HEK293 (cell line): ENCODE data around the gene AEBP2.

Source experiments
- MEIS1 ChIP-seq: sonication (generic); formaldehyde crosslinking; IDR thresholded peaks from 2 replicates; pipeline ENCODE4 v1.8.1; 2022; ENCODE audit warnings: missing genetic modification reagents, mild to moderate bottlenecking, borderline replicate concordance
- ZNF121 ChIP-seq: fragments of 450-650 bp; formaldehyde crosslinking; IDR thresholded peaks from 2 replicates; pipeline ENCODE4 v1.5.1; 2016; ENCODE audit warnings: missing biosample characterization, missing genetic modification characterization
- ZNF138 ChIP-seq: fragments of 450-650 bp; formaldehyde crosslinking; IDR thresholded peaks from 2 replicates; pipeline ENCODE4 v1.5.1; 2016; ENCODE audit warnings: missing biosample characterization, missing genetic modification characterization, borderline replicate concordance
- ZNF146 ChIP-seq: fragments of 450-650 bp; formaldehyde crosslinking; IDR thresholded peaks from 2 replicates; pipeline ENCODE4 v1.5.1; 2016; ENCODE audit warnings: missing biosample characterization, missing genetic modification characterization
- ZNF707 ChIP-seq: fragments of 450-650 bp; formaldehyde crosslinking; IDR thresholded peaks from 2 replicates; pipeline ENCODE4 v1.5.1; 2016; ENCODE audit warnings: missing biosample characterization, missing genetic modification characterization
- TF ChIP-seq, protein P1 (sequence below): fragments of 450-650 bp; formaldehyde crosslinking; IDR thresholded peaks from 2 replicates; pipeline ENCODE4 v1.5.1; 2016; ENCODE audit warnings: missing biosample characterization, missing genetic modification characterization
- TF ChIP-seq, protein P2 (sequence below): fragments of 450-650 bp; formaldehyde crosslinking; IDR thresholded peaks from 2 replicates; pipeline ENCODE4 v1.5.1; 2016; ENCODE audit warnings: missing biosample characterization, missing genetic modification characterization
- TF ChIP-seq, protein P3 (sequence below): fragments of 450-650 bp; formaldehyde crosslinking; IDR thresholded peaks from 2 replicates; pipeline ENCODE4 v1.5.1; 2016; ENCODE audit warnings: missing biosample characterization, missing genetic modification characterization
- TF ChIP-seq, protein P4 (sequence below): sonication (generic); formaldehyde crosslinking; IDR thresholded peaks from 2 replicates; pipeline ENCODE4 v1.8.1; 2022; ENCODE audit warnings: mild to moderate bottlenecking, moderate library complexity, missing genetic modification reagents

DNA sequence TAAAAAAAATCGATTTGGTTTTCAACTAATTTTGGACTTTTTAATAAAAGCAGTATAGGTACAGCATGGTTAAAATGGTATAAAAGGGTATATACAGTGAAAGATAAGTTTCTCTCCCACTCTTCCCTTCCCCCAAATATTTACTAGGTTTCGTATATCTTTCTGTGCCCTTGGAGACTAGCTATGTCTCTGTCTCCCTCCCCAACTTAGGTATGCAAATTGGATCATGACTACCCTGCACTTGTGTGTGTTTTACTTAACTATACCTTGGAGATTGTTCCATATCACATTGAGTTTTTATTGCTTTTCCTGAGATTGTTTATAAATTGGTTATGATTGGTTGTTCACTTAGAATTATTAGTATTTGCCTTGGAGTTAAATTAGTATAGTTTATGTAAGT lies 19.4 kb downstream of the AEBP2 start:
- TF ChIP-seq, protein P1, sequence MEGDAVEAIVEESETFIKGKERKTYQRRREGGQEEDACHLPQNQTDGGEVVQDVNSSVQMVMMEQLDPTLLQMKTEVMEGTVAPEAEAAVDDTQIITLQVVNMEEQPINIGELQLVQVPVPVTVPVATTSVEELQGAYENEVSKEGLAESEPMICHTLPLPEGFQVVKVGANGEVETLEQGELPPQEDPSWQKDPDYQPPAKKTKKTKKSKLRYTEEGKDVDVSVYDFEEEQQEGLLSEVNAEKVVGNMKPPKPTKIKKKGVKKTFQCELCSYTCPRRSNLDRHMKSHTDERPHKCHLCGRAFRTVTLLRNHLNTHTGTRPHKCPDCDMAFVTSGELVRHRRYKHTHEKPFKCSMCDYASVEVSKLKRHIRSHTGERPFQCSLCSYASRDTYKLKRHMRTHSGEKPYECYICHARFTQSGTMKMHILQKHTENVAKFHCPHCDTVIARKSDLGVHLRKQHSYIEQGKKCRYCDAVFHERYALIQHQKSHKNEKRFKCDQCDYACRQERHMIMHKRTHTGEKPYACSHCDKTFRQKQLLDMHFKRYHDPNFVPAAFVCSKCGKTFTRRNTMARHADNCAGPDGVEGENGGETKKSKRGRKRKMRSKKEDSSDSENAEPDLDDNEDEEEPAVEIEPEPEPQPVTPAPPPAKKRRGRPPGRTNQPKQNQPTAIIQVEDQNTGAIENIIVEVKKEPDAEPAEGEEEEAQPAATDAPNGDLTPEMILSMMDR (tag by site-specific recombination) = no peak
- TF ChIP-seq MEIS1 (no peak), ZNF146 (tag by site-specific recombination) (no peak), ZNF121 (tag by site-specific recombination) (no peak), ZNF138 (tag by site-specific recombination) (no peak), ZNF707 (tag by site-specific recombination) (no peak)
- TF ChIP-seq, protein P2, sequence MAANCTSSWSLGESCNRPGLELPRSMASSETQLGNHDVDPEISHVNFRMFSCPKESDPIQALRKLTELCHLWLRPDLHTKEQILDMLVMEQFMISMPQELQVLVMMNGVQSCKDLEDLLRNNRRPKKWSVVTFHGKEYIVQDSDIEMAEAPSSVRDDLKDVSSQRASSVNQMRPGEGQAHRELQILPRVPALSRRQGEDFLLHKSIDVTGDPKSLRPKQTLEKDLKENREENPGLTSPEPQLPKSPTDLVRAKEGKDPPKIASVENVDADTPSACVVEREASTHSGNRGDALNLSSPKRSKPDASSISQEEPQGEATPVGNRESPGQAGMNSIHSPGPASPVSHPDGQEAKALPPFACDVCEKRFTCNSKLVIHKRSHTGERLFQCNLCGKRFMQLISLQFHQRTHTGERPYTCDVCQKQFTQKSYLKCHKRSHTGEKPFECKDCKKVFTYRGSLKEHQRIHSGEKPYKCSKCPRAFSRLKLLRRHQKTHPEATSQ = no peak
- TF ChIP-seq, protein P3, sequence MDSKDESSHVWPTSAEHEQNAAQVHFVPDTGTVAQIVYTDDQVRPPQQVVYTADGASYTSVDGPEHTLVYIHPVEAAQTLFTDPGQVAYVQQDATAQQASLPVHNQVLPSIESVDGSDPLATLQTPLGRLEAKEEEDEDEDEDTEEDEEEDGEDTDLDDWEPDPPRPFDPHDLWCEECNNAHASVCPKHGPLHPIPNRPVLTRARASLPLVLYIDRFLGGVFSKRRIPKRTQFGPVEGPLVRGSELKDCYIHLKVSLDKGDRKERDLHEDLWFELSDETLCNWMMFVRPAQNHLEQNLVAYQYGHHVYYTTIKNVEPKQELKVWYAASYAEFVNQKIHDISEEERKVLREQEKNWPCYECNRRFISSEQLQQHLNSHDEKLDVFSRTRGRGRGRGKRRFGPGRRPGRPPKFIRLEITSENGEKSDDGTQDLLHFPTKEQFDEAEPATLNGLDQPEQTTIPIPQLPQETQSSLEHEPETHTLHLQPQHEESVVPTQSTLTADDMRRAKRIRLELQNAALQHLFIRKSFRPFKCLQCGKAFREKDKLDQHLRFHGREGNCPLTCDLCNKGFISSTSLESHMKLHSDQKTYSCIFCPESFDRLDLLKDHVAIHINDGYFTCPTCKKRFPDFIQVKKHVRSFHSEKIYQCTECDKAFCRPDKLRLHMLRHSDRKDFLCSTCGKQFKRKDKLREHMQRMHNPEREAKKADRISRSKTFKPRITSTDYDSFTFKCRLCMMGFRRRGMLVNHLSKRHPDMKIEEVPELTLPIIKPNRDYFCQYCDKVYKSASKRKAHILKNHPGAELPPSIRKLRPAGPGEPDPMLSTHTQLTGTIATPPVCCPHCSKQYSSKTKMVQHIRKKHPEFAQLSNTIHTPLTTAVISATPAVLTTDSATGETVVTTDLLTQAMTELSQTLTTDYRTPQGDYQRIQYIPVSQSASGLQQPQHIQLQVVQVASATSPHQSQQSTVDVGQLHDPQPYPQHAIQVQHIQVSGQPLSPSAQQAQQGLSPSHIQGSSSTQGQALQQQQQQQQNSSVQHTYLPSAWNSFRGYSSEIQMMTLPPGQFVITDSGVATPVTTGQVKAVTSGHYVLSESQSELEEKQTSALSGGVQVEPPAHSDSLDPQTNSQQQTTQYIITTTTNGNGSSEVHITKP (tag by site-specific recombination) = no peak
- TF ChIP-seq, protein P4, sequence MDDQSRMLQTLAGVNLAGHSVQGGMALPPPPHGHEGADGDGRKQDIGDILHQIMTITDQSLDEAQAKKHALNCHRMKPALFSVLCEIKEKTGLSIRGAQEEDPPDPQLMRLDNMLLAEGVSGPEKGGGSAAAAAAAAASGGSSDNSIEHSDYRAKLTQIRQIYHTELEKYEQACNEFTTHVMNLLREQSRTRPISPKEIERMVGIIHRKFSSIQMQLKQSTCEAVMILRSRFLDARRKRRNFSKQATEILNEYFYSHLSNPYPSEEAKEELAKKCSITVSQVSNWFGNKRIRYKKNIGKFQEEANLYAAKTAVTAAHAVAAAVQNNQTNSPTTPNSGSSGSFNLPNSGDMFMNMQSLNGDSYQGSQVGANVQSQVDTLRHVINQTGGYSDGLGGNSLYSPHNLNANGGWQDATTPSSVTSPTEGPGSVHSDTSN = no peak
